Measurements from ENCODE around the gene LMNA.

DNA sequence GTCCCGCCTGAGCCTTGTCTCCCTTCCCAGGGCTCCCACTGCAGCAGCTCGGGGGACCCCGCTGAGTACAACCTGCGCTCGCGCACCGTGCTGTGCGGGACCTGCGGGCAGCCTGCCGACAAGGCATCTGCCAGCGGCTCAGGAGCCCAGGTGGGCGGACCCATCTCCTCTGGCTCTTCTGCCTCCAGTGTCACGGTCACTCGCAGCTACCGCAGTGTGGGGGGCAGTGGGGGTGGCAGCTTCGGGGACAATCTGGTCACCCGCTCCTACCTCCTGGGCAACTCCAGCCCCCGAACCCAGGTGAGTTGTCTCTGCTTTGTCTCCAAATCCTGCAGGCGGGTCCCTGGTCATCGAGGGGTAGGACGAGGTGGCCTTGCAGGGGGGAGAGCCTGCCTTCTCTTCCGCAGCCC is 24.0 kb downstream of the LMNA start:
- TF ChIP-seq, protein P1, sequence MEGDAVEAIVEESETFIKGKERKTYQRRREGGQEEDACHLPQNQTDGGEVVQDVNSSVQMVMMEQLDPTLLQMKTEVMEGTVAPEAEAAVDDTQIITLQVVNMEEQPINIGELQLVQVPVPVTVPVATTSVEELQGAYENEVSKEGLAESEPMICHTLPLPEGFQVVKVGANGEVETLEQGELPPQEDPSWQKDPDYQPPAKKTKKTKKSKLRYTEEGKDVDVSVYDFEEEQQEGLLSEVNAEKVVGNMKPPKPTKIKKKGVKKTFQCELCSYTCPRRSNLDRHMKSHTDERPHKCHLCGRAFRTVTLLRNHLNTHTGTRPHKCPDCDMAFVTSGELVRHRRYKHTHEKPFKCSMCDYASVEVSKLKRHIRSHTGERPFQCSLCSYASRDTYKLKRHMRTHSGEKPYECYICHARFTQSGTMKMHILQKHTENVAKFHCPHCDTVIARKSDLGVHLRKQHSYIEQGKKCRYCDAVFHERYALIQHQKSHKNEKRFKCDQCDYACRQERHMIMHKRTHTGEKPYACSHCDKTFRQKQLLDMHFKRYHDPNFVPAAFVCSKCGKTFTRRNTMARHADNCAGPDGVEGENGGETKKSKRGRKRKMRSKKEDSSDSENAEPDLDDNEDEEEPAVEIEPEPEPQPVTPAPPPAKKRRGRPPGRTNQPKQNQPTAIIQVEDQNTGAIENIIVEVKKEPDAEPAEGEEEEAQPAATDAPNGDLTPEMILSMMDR (IDR thresholded peaks at IDR 0.05 in 4 of 5, conservative IDR thresholded peaks at IDR 0.05 in 1 of 5), result no peak
- TF ChIP-seq POLR2A (IDR thresholded peaks at IDR 0.05), result no peak

Data from gastrocnemius medialis (tissue), 4 donors.